ENCODE results near the gene MEI1. TPM values are rescaled to one million over a fixed set of nuclear protein-coding genes. Genes with fewer than 3 reads are reported as not detected.

The MEI1 gene
- total and polyA plus RNA-seq, 2 of the 4 experiments (the other 2 are of a cell fraction), result 0.90 to 2.6 TPM

GRCh38 chr22:41821471-41822316 is 122.4 kb downstream of the MEI1 start:
- H3K14ac ChIP-seq (replicated peaks; ENCODE audit: low read depth, low read length), result no peak overlapping the region
- ChIA-PET POLR2A (ENCODE audit: unreplicated experiment) (no interaction called here), CTCF (no interaction called here)
- H4K91ac ChIP-seq (ENCODE audit: insufficient read depth, low read depth, low read length), result no peak overlapping the region
- no peak overlapping the region for H3K4me2 ChIP-seq (ENCODE audit: low read depth, low read length)
- H3K79me1 ChIP-seq (ENCODE audit: low read depth in 1 of 2, low read length in 2 of 2), result peaks cover 0 to 4% of the 10 kb centered on the region in 2 experiments; a peak in 1 of 4 replicates
- H2AFZ ChIP-seq (replicated peaks; ENCODE audit: low read length, poor library complexity), result no peak overlapping the region
- no peak overlapping the region for H3K18ac ChIP-seq (ENCODE audit: low read depth, low read length)
- no peak overlapping the region for H2BK5ac ChIP-seq (ENCODE audit: low read depth, low read length, poor library complexity, severe bottlenecking)
- DNase-seq, result no peak
- H3K23ac ChIP-seq (ENCODE audit: low read depth, low read length), result no peak overlapping the region
- 92% methylated on average over 9 of the region's 12 CpGs; no CpG with 5 or more reads in 1 of the 2 experiments for WGBS, 2 experiments (ENCODE audit: extremely low coverage in 2 of 2, insufficient read length in 1 of 2)
- 0 out of 2 replicates have a peak, but pooled peaks cover 4% of the 10 kb centered on the region for H3K9me1 ChIP-seq (ENCODE audit: insufficient read depth, low read length)
- no peak overlapping the region for H2BK20ac ChIP-seq (ENCODE audit: low read depth, low read length)
- no peak overlapping the region for H3K4me3 ChIP-seq (ENCODE audit: insufficient read depth, low read depth, low read length)
- H4K8ac ChIP-seq (ENCODE audit: low read depth in 2 of 2, low read length in 2 of 2), result no peak overlapping the region
- ATAC-seq (ENCODE audit: low read depth), result no peak
- no peak overlapping the region for H3K4ac ChIP-seq (ENCODE audit: low read depth, low read length)
- no peaks in the 10 kb centered on the region for H3K27me3 ChIP-seq (ENCODE audit: control insufficient read depth, insufficient read depth, low read length)
- no peaks in the 10 kb centered on the region for H3K9me3 ChIP-seq (ENCODE audit: control insufficient read depth, insufficient read depth, low read length)
- no peak overlapping the region for H2BK120ac ChIP-seq (ENCODE audit: low read depth, low read length)
- TF ChIP-seq RFX5 (IDR thresholded peaks at IDR 0.05; ENCODE audit: low read depth, low read length), result no peak
- dilution Hi-C loops (cut with HindIII; ENCODE audit: low sequenced_read_pairs, unreplicated experiment), result no loop called here
- intact Hi-C loops (cut with micrococcal nuclease), result no loop called here
- peaks cover 15% of the 10 kb centered on the region for H3K4me1 ChIP-seq (ENCODE audit: control insufficient read depth, insufficient read depth, low read length)
- no peak overlapping the region for H3K27ac ChIP-seq (ENCODE audit: insufficient read depth, low read length)
- no peak overlapping the region for H3K9ac ChIP-seq (ENCODE audit: low read depth, low read length)
- no peaks in the 10 kb centered on the region for H3K36me3 ChIP-seq (ENCODE audit: control insufficient read depth, insufficient read depth, low read length)
- BruUV-seq (replicated peaks), result no TSS peak
- H2BK15ac ChIP-seq (ENCODE audit: low read depth, low read length), result no peak overlapping the region
- in situ Hi-C loops (cut with MboI; ENCODE audit: low sequenced_read_pairs), result no loop called here
- no peak overlapping the region for H2AK9ac ChIP-seq (replicated peaks; ENCODE audit: low read depth, low read length, poor library complexity)
- no peak overlapping the region for H3K56ac ChIP-seq (ENCODE audit: extremely low read depth, insufficient read depth, low read length)
- H4K5ac ChIP-seq (ENCODE audit: low read depth, low read length), result no peak overlapping the region
- H2AK5ac ChIP-seq (ENCODE audit: low read depth, low read length), result no peak overlapping the region
- H4K20me1 ChIP-seq (ENCODE audit: insufficient read depth, low read length), result no peaks in the 10 kb centered on the region
